Caco-2 (cell line): ENCODE results near the gene SHOC2. TPM values are rescaled to one million over a fixed set of nuclear protein-coding genes. Genes with fewer than 3 reads are reported as not detected.

Experiments
- BruUV-seq: library from RNA; stranded (reverse); fragments of 400-500 nt; replicated peaks from 2 replicates; lab custom pipeline; 2021; lab: Mats Ljungman, UMichigan
- CTCF ChIA-PET: fragments of 300-600 bp; sonication (Branson Sonifier 250); formaldehyde crosslinking; loops from one replicate; lab custom pipeline; 2022; ENCODE audit warnings: antibody characterized with exemption; lab: Charles Lee
- POLR2A ChIA-PET: fragments of 300-600 bp; sonication (Branson Sonifier 250); formaldehyde crosslinking; loops from one replicate; lab custom pipeline; 2022; ENCODE audit warnings: antibody characterized with exemption; lab: Charles Lee
- DNase-seq, 2 experiments: peaks; one replicate each; pipeline versions ENCODE4 v3.0.0 to v3.0.0-alpha.2; 2020 to 2022
- H3K27me3 ChIP-seq: replicated peaks from 2 replicates; pipeline ENCODE4 v1.6.0; 2011; ENCODE audit warnings: low read length; ENCODE audit not compliant: control insufficient read depth, insufficient read depth
- H3K36me3 ChIP-seq: 2 replicates; pipeline ENCODE4 v1.5.1; 2011; ENCODE audit warnings: low read length; ENCODE audit not compliant: control insufficient read depth, insufficient read depth
- H3K4me1 ChIP-seq: fragments of 250-450 bp; sonication (Bioruptor Pico); 2 replicates; pipeline ENCODE4 v1.5.1; 2020; ENCODE audit warnings: mild to moderate bottlenecking
- H3K4me3 ChIP-seq: 2 replicates; pipeline ENCODE4 v1.5.1; 2011; ENCODE audit warnings: low read depth, mild to moderate bottlenecking, control low read depth, low read length
- H3K9me3 ChIP-seq: fragments of 250-450 bp; sonication (Bioruptor Pico); 2 replicates; pipeline ENCODE4 v1.5.1; 2020; ENCODE audit warnings: mild to moderate bottlenecking, moderate library complexity
- H3K27ac Mint-ChIP-seq: one replicate; pipeline ENCODE4 v1.8.0; 2022; ENCODE audit warnings: mixed read lengths; ENCODE audit not compliant: unreplicated experiment
- H3K27me3 Mint-ChIP-seq: one replicate; pipeline ENCODE4 v1.8.0; 2022; ENCODE audit warnings: mixed read lengths; ENCODE audit not compliant: insufficient read depth, unreplicated experiment
- H3K36me3 Mint-ChIP-seq: one replicate; pipeline ENCODE4 v1.8.0; 2022; ENCODE audit warnings: mild to moderate bottlenecking, mixed read lengths; ENCODE audit not compliant: insufficient read depth, unreplicated experiment
- H3K4me1 Mint-ChIP-seq: one replicate; pipeline ENCODE4 v1.8.0; 2022; ENCODE audit warnings: low read depth, mixed read lengths; ENCODE audit not compliant: unreplicated experiment
- H3K4me3 Mint-ChIP-seq: one replicate; pipeline ENCODE4 v1.8.0; 2022; ENCODE audit warnings: mild to moderate bottlenecking, moderate library complexity, mixed read lengths; ENCODE audit not compliant: unreplicated experiment
- H3K9me3 Mint-ChIP-seq: one replicate; pipeline ENCODE4 v1.8.0; 2022; ENCODE audit warnings: mixed read lengths; ENCODE audit not compliant: unreplicated experiment
- intact Hi-C: fragments of 100-400 bp; cut with micrococcal nuclease; formaldehyde crosslinking; loops from one replicate; pipeline ENCODE4 v1.10.0; 2022; ENCODE audit not compliant: unreplicated experiment
- total RNA-seq: library from RNA; stranded (reverse); gene quantifications from 2 replicates; pipeline ENCODE4 v1.2.3, GENCODE V29; 2022
- TF ChIP-seq, protein P1 (sequence below), 2 experiments: fragments of 200-600 bp in 1 of 2; IDR thresholded peaks; 1 replicate in 1 of 2; 2 replicates in 1 of 2; pipeline versions ENCODE4 v1.5.1 to v1.8.0; 2011 to 2022; ENCODE audit warnings: antibody characterized with exemption in 1 of 2, control low read depth in 1 of 2, inconsistent platforms in 1 of 2, low read depth in 1 of 2, low read length in 1 of 2, mild to moderate bottlenecking in 1 of 2, moderate library complexity in 1 of 2; ENCODE audit not compliant: insufficient read depth in 1 of 2, severe bottlenecking in 1 of 2, unreplicated experiment in 1 of 2

SHOC2 gene
- total RNA-seq, 1 experiment from 2014 or later, result 38.5 TPM

DNA sequence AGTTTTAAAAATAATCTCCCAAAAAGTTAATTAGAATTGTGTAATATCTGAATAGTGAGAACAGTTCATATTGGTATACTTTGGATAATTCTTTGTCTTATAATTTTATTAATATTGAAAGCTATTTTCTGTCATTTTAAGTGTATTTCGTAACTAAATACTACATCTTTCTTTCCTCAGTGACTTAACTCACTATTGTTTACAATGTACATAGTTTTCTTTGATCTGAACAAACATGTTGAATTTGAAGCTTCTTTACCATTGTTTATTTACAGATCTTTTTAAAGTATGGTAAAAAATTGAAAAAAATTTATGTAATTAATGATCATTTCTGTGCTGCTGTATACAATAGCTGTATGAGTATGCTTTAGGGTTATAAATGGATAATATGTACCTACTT, 42.6 kb upstream of the SHOC2 start:
- no peaks in the 10 kb centered on the region for H3K9me3 ChIP-seq
- Mint-ChIP-seq H3K27ac (no peak overlapping the region), H3K4me1 (peaks cover 9% of the 10 kb centered on the region), H3K27me3 (no peaks in the 10 kb centered on the region), H3K9me3 (no peaks in the 10 kb centered on the region), H3K4me3 (no peak overlapping the region), H3K36me3 (peaks cover 7% of the 10 kb centered on the region)
- H3K4me3 ChIP-seq, result no peak overlapping the region
- intact Hi-C loops, result no loop called here
- BruUV-seq, result no TSS peak
- no peaks in the 10 kb centered on the region for H3K27me3 ChIP-seq
- TF ChIP-seq, protein P1, sequence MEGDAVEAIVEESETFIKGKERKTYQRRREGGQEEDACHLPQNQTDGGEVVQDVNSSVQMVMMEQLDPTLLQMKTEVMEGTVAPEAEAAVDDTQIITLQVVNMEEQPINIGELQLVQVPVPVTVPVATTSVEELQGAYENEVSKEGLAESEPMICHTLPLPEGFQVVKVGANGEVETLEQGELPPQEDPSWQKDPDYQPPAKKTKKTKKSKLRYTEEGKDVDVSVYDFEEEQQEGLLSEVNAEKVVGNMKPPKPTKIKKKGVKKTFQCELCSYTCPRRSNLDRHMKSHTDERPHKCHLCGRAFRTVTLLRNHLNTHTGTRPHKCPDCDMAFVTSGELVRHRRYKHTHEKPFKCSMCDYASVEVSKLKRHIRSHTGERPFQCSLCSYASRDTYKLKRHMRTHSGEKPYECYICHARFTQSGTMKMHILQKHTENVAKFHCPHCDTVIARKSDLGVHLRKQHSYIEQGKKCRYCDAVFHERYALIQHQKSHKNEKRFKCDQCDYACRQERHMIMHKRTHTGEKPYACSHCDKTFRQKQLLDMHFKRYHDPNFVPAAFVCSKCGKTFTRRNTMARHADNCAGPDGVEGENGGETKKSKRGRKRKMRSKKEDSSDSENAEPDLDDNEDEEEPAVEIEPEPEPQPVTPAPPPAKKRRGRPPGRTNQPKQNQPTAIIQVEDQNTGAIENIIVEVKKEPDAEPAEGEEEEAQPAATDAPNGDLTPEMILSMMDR (IDR thresholded peaks at IDR 0.05; ENCODE audit: insufficient read depth in 1 of 2, low read depth in 1 of 2, low read length in 1 of 2, severe bottlenecking in 1 of 2, unreplicated experiment in 1 of 2), result no peak
- H3K4me1 ChIP-seq, result peaks cover 7% of the 10 kb centered on the region; the same call in 1 of the 2 replicates
- no peak for DNase-seq
- CTCF ChIA-PET, result no interaction called here
- H3K36me3 ChIP-seq, result no peaks in the 10 kb centered on the region; the same call in 1 of the 2 replicates
- POLR2A ChIA-PET, result no interaction called here

DNA sequence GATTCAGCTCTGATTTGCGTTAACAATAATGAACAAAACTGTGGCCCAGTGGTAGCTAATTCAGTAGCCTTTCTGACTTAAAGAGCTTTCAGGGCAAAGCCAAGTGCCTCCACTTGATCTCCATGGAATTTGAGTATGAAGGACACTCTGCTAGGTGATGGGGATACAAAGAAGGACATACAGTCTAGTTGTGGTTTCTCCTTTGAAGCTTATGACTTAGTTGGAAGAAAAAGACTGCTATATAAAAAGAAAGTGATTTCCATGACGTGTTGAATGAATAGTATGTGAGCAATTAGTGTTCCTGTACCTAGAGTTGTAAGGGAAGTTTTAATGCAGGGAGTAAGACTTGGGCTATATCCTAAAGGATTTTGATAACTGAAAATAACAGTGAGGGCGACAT, 39.4 kb upstream of the SHOC2 start:
- TF ChIP-seq, protein P1 (IDR thresholded peaks at IDR 0.05; ENCODE audit: insufficient read depth in 1 of 2, low read depth in 1 of 2, low read length in 1 of 2, severe bottlenecking in 1 of 2, unreplicated experiment in 1 of 2), result no peak
- Mint-ChIP-seq H3K27ac (no peak overlapping the region), H3K9me3 (no peaks in the 10 kb centered on the region), H3K4me1 (peaks cover 9% of the 10 kb centered on the region), H3K27me3 (no peaks in the 10 kb centered on the region), H3K4me3 (no peak overlapping the region), H3K36me3 (peaks cover 9% of the 10 kb centered on the region)
- ChIA-PET CTCF (no interaction called here), POLR2A (no interaction called here)
- H3K27me3 ChIP-seq, result no peaks in the 10 kb centered on the region
- H3K4me1 ChIP-seq, result no peaks in the 10 kb centered on the region; the same call in 1 of the 2 replicates
- H3K4me3 ChIP-seq, result no peak overlapping the region
- intact Hi-C loops, result no loop called here
- no peak for DNase-seq
- H3K9me3 ChIP-seq, result no peaks in the 10 kb centered on the region
- BruUV-seq, result no TSS peak
- H3K36me3 ChIP-seq, result no peaks in the 10 kb centered on the region; the same call in 1 of the 2 replicates

DNA sequence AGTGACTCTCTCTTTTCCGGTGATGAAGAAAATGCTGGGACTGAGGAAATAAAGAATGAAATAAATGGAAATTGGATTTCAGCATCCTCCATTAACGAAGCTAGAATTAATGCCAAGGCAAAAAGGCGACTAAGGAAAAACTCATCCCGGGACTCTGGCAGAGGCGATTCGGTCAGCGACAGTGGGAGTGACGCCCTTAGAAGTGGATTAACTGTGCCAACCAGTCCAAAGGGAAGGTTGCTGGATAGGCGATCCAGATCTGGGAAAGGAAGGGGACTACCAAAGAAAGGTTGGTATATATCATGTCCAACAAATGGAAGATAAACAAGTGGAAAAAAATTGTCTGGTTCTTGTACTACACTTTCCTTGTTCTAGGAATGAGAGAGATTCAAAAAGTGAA, 38.2 kb upstream of the SHOC2 start:
- DNase-seq, result no peak
- H3K4me1 Mint-ChIP-seq, result peaks cover 13% of the 10 kb centered on the region
- no peaks in the 10 kb centered on the region for H3K27me3 Mint-ChIP-seq
- H3K27ac Mint-ChIP-seq, result no peak overlapping the region
- Histone ChIP-seq H3K36me3 (no peaks in the 10 kb centered on the region; the same call in 1 of the 2 replicates), H3K4me3 (no peak overlapping the region), H3K4me1 (peaks cover 7% of the 10 kb centered on the region; the same call in 1 of the 2 replicates), H3K9me3 (no peaks in the 10 kb centered on the region), H3K27me3 (no peaks in the 10 kb centered on the region)
- ChIA-PET POLR2A (no interaction called here), CTCF (interaction anchor here (0.6 to 0.8 kb wide), 2 partner anchors 10 to 17 kb away, joined by 3 read pairs; partner anchors contain the start of gene PDCD4)
- TF ChIP-seq, protein P1 (IDR thresholded peaks at IDR 0.05; ENCODE audit: insufficient read depth in 1 of 2, low read depth in 1 of 2, low read length in 1 of 2, severe bottlenecking in 1 of 2, unreplicated experiment in 1 of 2), result no peak
- no peaks in the 10 kb centered on the region for H3K9me3 Mint-ChIP-seq
- intact Hi-C loops, result no loop called here
- no TSS peak for BruUV-seq
- H3K4me3 Mint-ChIP-seq, result no peak overlapping the region
- peaks cover 13% of the 10 kb centered on the region for H3K36me3 Mint-ChIP-seq
